Measurements from ENCODE around the gene SNX25. TPM values are rescaled to one million over a fixed set of nuclear protein-coding genes. Genes with fewer than 3 reads are reported as not detected.

The SNX25 gene
- total RNA-seq, 4 donors from 2014 or later, result 13.3 to 39.3 (median 15.3) TPM

DNA sequence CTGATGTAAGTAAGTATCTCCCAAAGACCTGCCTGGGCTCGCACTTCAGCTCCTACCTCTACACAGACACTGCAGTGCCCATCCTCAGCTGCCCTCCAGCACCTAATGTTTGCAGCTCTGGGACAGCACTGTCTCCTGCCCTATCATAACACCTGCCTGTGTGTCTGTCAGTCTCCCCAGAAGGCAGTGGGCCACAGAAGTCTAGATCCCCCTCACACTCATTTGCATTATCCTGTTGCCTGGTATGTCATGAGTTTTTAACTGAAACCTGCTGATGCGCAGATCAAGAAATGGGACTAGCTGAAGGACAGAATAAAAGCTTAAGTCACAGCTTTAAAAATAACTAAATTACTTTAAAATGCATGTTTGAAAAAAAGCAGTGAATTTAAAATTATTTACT is 143.3 kb downstream of the SNX25 start:
- Histone ChIP-seq H3K27ac (no peak overlapping the region), H3K27me3 (no peaks in the 10 kb centered on the region), H3K36me3 (peaks cover 28% of the 10 kb centered on the region), H3K4me1 (no peaks in the 10 kb centered on the region), H3K4me3 (no peak overlapping the region), H3K9me3 (no peaks in the 10 kb centered on the region)
- DNase-seq (ENCODE audit: low spot score in 2 of 2), result no peak
- WGBS, result 95% methylated on average over 2 of the region's 2 CpGs
- TF ChIP-seq POLR2A (IDR thresholded peaks at IDR 0.05), result no peak
- TF ChIP-seq POLR2AphosphoS5 (IDR thresholded peaks at IDR 0.05), result no peak
- TF ChIP-seq, protein P1, sequence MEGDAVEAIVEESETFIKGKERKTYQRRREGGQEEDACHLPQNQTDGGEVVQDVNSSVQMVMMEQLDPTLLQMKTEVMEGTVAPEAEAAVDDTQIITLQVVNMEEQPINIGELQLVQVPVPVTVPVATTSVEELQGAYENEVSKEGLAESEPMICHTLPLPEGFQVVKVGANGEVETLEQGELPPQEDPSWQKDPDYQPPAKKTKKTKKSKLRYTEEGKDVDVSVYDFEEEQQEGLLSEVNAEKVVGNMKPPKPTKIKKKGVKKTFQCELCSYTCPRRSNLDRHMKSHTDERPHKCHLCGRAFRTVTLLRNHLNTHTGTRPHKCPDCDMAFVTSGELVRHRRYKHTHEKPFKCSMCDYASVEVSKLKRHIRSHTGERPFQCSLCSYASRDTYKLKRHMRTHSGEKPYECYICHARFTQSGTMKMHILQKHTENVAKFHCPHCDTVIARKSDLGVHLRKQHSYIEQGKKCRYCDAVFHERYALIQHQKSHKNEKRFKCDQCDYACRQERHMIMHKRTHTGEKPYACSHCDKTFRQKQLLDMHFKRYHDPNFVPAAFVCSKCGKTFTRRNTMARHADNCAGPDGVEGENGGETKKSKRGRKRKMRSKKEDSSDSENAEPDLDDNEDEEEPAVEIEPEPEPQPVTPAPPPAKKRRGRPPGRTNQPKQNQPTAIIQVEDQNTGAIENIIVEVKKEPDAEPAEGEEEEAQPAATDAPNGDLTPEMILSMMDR (IDR thresholded peaks at IDR 0.05), result no peak

DNA sequence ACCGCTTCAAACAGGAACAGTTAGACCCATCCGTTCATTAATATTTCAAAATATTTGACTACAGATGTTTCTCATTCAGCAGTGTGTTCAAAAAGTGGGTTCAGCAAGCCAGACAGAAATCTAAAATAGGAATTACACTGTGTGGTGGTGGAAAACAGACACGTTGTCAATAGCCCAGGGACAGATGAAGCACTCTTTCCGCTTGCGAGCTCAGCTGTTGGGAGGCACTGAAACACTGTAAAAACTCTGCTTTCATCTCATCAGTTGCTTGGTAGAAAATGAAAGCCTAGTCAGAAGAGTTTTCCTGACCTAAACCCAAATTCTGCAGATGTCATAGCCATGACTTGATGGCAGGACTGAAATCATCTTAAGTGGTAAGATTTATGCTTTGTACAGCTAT is 147.8 kb downstream of the SNX25 start:
- Histone ChIP-seq H3K27me3 (no peaks in the 10 kb centered on the region), H3K27ac (peak overlapping the region; percentile 57), H3K4me3 (no peak overlapping the region), H3K36me3 (peaks cover 4% of the 10 kb centered on the region), H3K4me1 (no peaks in the 10 kb centered on the region), H3K9me3 (no peaks in the 10 kb centered on the region)
- WGBS, result 58% methylated on average over 5 of the region's 5 CpGs
- DNase-seq (ENCODE audit: low spot score in 2 of 2), result no peak
- TF ChIP-seq, protein P1 (IDR thresholded peaks at IDR 0.05), result no peak
- TF ChIP-seq POLR2A (IDR thresholded peaks at IDR 0.05) (no peak), POLR2AphosphoS5 (IDR thresholded peaks at IDR 0.05) (no peak), EP300 (IDR thresholded peaks at IDR 0.05) (no peak)

DNA sequence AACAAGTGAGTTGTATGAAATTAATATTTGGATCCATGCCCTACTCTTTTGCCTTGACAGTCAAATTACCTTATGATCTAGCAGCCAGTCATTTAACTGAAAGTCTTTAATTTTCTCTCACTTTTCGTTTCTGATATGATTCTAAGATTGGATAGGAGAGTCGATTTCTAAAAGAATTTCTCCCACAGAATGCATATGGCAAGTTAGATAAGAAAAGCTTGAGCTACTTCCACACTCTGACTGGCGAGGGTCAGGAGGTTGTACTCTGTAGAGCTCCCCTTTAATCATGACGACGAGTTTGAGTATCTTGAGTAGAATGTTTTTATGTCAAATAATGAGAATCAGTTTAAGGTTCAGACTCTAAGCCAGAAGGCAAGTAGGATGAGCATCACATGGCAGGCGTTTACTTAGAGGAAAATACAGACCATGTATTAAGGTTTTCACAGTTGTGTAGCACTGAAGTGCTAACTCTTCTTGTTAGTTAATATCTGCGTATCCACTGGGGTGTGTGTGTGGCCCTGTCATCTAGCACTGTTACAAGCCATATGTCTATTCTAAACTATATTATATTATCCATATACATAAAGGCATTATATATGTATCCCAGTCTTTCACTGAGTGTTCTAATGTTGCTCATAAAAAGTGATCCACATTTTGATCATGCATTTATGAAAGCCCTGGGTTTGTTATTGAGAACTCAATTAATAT is 148.5 kb downstream of the SNX25 start:
- Histone ChIP-seq H3K27ac (no peak overlapping the region), H3K9me3 (no peaks in the 10 kb centered on the region), H3K36me3 (peaks cover 4% of the 10 kb centered on the region), H3K27me3 (no peaks in the 10 kb centered on the region), H3K4me1 (no peaks in the 10 kb centered on the region), H3K4me3 (no peak overlapping the region)
- TF ChIP-seq, protein P1 (IDR thresholded peaks at IDR 0.05), result no peak
- TF ChIP-seq POLR2AphosphoS5 (IDR thresholded peaks at IDR 0.05) (no peak), EP300 (IDR thresholded peaks at IDR 0.05) (no peak), POLR2A (IDR thresholded peaks at IDR 0.05) (no peak)
- no peak for DNase-seq (ENCODE audit: low spot score in 2 of 2)
- WGBS, result 87% methylated on average over 7 of the region's 7 CpGs

DNA sequence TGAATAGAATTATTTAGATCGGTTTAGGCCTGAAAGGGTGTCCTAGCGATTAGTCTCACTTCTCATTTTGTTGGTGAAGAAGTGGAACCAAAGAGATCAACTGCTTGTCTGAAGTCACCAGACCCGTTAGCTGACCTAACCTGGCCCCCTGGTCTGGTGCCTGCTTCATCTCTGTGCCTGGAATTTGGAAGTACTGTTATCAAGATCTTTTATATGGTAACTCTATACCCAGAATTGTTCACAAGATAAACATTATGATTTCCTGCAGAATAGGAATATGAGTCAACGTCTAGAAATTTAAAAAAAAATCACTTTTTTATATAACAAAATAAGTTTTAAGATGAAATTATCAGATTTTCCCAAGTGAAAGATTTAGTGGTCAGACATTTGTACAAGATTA is 149.1 kb downstream of the SNX25 start:
- 90% methylated on average over 4 of the region's 4 CpGs for WGBS
- H3K27me3 ChIP-seq, result no peaks in the 10 kb centered on the region
- H3K27ac ChIP-seq, result no peak overlapping the region
- TF ChIP-seq POLR2A (IDR thresholded peaks at IDR 0.05) (no peak), EP300 (IDR thresholded peaks at IDR 0.05) (no peak), POLR2AphosphoS5 (IDR thresholded peaks at IDR 0.05) (no peak)
- TF ChIP-seq, protein P1 (IDR thresholded peaks at IDR 0.05), result no peak
- no peaks in the 10 kb centered on the region for H3K4me1 ChIP-seq
- H3K4me3 ChIP-seq, result no peak overlapping the region
- H3K36me3 ChIP-seq, result peaks cover 2% of the 10 kb centered on the region
- H3K9me3 ChIP-seq, result no peaks in the 10 kb centered on the region
- DNase-seq (ENCODE audit: low spot score in 2 of 2), result no peak

DNA sequence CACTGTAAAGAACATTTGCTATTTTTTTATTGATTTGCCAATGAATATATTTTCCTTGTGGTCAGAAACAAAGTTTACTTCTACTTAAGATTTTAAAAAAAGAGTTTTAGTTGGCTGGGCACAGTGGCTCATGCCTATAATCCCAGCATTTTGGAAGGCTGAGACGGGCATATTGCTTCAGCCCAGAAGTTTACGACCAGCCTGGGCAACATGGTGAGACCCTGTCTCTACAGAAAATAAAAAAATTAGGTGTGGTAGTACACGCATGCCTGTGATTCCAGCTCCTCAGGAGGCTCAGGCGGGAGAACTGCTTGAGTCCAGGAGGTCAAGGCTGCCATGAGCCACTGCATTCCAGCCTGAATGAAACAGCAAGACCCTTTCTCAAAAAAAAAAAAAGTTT is 149.6 kb downstream of the SNX25 start:
- DNase-seq (ENCODE audit: low spot score in 2 of 2), result no peak
- WGBS, result 96% methylated on average over 4 of the region's 4 CpGs
- H3K4me1 ChIP-seq, result no peaks in the 10 kb centered on the region
- no peak overlapping the region for H3K4me3 ChIP-seq
- no peaks in the 10 kb centered on the region for H3K27me3 ChIP-seq
- H3K9me3 ChIP-seq, result no peaks in the 10 kb centered on the region
- H3K27ac ChIP-seq, result no peak overlapping the region
- TF ChIP-seq POLR2A (IDR thresholded peaks at IDR 0.05), result no peak
- TF ChIP-seq EP300 (IDR thresholded peaks at IDR 0.05), result no peak
- TF ChIP-seq, protein P1 (IDR thresholded peaks at IDR 0.05), result no peak
- TF ChIP-seq POLR2AphosphoS5 (IDR thresholded peaks at IDR 0.05), result no peak
- no peaks in the 10 kb centered on the region for H3K36me3 ChIP-seq
